SIG-M5 treated with dmso at 0.1 percent for 504 hours (cell line): ENCODE results near the gene HES5.
"Not testable (repeated sequence)": the region's sequence is repeated elsewhere in the genome, so short reads cannot be mapped to it uniquely, and the experiment has no call there.

Experiments
- DNase-seq: peaks from one replicate; lab custom pipeline; 2025; ENCODE audit not compliant: unreplicated experiment; lab: John Stamatoyannopoulos, UW

Gene HES5

DNA sequence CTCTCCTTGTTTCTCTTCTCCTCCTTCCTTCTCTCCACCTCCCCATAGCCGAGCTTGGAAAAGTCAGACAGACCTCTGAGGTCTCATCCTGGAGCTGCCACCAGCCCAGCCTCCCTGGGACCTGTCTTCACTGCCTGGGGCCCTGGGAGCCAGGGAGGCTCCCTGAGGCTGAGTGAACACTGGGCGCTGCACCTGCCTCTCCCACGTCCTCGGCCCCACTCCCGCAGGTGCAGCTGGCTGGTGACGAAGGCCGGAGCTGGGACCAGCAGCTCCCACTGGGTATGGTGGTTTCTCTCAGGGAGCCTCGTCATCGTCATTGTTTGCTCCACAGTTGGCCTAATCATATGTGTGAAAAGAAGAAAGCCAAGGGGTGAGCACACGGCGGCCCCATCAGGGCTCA is 31.4 kb upstream of the HES5 start:
- DNase-seq: no peak

- DNase-seq: no peak
Observed at GRCh38 chr1:2560299-2561073, 30.4 kb upstream of the HES5 start.

GRCh38 chr1:2559509-2560298 is 29.6 kb upstream of the HES5 start:
- DNase-seq: no peak

GRCh38 chr1:2558861-2559260 is 28.8 kb upstream of the HES5 start:
- no peak for DNase-seq

GRCh38 chr1:2558420-2558819 is 28.4 kb upstream of the HES5 start:
- no peak for DNase-seq

DNA sequence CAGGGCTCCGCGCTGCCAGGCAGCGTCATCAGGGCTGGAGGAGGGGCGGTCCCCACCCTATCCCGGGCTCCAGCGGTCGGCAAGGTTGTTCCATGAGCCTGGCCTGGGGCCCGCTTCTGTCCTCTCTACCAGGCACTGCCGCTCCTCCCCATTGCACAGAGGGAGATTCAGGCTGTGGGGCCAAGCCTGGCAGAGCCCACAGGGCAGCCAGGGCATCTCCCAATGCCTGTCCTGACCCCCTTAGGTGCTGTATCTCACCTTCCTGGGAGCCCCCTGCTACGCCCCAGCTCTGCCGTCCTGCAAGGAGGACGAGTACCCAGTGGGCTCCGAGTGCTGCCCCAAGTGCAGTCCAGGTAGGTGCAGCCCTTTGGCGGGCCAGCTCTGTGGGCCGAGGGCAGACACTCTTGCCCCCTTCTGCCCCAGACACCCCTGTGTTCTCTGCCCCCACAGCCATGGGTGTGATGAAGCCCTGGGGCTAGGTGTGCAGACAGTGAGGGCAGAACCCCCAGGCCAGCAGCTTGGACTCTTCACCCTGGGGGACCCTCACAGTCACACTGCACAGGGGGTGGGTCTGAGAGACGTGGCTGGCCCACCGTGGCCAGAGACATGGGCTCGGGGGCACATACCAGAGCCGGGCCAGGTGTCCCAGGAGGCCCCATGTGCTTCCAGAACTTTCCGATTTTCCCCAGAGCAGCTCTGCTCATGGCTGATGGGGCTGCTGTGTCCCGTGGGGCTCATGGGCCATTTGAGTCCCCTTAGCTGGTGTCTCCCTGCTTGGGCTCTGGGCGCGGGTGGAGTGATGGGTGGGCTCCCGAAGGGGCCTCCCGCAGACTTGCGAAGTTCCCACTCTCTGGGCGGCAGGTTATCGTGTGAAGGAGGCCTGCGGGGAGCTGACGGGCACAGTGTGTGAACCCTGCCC is 27.7 kb upstream of the HES5 start:
- DNase-seq: no peak

GRCh38 chr1:2556678-2557481 is 26.8 kb upstream of the HES5 start:
- DNase-seq: no peak

DNA sequence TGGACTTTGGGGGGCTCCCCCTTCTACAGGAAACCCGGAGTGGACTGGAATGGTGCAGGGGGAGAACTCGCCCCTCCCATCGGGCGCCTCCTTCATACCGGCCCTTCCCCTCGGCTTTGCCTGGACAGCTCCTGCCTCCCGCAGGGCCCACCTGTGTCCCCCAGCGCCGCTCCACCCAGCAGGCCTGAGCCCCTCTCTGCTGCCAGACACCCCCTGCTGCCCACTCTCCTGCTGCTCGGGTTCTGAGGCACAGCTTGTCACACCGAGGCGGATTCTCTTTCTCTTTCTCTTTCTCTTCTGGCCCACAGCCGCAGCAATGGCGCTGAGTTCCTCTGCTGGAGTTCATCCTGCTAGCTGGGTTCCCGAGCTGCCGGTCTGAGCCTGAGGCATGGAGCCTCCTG is 26.2 kb upstream of the HES5 start, which contains the start of gene TNFRSF14:
Gene TNFRSF14, plus strand, starts transcription at position 95 of the 401 bp plus-strand sequence. Its CDS starts 294 bp downstream, at position 389.
- DNase-seq: peak; percentile 48

DNA sequence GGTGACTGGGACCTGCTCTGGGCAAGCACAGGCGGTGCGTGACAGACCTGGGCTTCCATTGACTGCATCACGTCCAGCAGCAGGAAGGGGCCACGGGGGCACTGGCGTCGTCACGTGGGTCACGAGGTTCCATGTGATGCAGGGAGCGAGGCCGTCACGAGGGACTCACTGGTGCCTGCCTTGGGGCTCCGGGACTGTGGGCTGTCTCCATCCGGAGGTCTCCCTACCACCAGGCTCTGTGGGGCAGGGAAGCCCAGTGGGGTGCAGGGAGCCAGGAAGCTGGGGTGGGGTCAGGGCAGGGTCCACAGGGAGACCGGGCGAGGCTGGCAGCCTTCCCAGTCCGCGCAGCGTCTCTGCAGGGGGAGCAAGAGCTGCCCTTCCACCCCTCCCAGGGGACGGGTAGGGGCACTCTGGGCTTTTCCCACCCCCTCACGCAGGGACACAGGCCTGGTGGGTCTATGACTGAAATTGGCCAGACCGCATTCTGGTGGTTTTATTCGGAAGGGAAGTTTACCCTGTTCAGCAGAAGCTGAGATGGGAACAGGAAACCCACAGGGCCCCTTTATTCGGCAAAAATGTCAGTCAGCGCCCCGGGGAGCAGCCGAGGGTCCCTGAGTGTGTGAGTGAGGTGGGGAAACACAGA is 25.7 kb upstream of the HES5 start:
- DNase-seq: peak; percentile 75

GRCh38 chr1:2554621-2555387 is 24.7 kb upstream of the HES5 start:
- DNase-seq: no peak

GRCh38 chr1:2553871-2554620 is 24.0 kb upstream of the HES5 start:
- DNase-seq: no peak

GRCh38 chr1:2553076-2553475 is 23.0 kb upstream of the HES5 start:
- DNase-seq: not testable (repeated sequence)

DNA sequence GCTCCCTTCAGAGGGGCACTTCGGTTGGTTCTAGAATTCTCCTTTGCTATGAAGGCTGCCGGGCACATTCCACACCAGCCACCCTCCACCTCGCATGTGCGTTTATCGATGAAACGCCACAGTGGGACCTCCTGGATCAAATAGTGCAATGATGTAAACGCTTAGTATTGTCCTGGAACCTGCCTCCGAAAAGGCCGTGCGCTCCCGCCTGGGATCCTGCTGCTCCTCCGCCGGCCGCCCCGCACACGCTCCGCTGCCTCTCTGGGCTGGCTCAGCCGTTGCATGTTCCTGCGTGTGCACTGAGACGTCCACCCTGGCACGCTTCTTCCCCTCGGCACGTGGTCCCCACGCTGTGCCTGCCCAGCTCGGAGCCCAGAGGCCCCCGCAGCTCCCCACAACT is 22.1 kb upstream of the HES5 start:
- DNase-seq: no peak

DNA sequence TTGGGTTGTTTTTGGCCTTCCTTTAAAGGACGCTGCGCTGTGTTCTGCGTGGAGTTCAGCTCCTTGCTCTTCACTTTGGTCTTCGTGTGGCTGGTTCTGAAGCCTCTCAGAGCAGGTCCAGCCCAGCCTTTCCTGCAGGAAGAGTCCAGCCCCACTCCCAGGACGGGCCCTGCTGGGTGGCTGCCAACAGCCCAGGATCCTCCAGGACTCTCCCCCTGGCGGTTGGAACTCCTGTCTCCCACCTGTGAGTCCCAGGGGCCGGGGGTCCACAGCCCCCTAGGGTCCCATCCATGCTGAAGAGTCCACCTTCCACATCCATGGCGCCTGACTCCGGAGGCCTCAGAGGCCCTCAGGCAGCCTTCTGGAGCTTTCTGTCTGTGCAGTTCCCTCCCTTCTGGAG is 21.5 kb upstream of the HES5 start:
- DNase-seq: not testable (repeated sequence)

- not testable (repeated sequence) for DNase-seq
Observed at GRCh38 chr1:2550309-2550861, 20.3 kb upstream of the HES5 start.

DNA sequence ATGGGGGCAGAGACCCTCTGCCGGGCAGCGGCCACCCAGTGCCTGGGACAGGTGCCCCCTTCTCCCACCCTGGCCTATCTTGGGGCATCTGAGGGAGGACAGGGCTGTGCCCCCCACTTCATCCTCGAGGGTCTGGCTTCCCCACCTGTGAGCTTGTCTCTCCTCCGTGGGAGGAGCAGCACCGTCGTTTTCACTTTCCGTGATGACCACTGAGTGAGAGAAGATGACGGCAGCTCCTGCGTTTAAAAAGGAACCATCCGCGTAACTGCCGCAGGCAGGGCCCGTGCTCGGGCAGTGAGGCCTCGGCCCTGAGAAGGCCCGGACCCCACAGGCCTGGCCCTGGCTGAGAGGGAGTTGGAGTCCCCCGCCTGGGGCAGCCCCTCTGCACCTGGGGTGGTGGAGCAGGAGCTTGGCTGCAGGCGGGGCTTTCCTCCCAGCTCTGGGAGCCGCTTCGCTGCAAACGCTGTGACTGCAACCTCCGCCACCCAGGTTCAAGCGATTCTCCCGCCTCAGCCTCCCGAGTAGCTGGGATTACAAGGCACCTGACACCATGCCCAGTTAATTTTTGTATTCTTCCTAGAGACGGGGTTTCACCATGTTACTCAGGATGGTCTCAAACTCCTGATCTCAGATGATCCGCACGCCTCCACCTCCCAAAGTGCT is 19.4 kb upstream of the HES5 start:
- not testable (repeated sequence) for DNase-seq

GRCh38 chr1:2548068-2548589 is 18.1 kb upstream of the HES5 start:
- peak; percentile 43 for DNase-seq
